GM19043 (cell line): ENCODE data around the gene LINC01488.

Source experiments
- ATAC-seq: cut with Tn5 transposase; IDR thresholded peaks from one replicate; pipeline ENCODE4 v1.9.1; 2021; ENCODE audit warnings: low read depth; ENCODE audit not compliant: unreplicated experiment

LINC01488 gene

GRCh38 chr11:69521457-69521856, 40.0 kb downstream of the LINC01488 start:
- ATAC-seq: no peak

- no peak for ATAC-seq
These were observed 42.0 kb downstream of the LINC01488 start for GRCh38 chr11:69523453-69523852.

- ATAC-seq: no peak
These were observed 42.9 kb downstream of the LINC01488 start for GRCh38 chr11:69524291-69524882.

- ATAC-seq: no peak
These were observed 43.5 kb downstream of the LINC01488 start for GRCh38 chr11:69524991-69525411.

GRCh38 chr11:69525516-69526452, 44.3 kb downstream of the LINC01488 start:
- ATAC-seq: no peak

- no peak for ATAC-seq
These were observed 45.0 kb downstream of the LINC01488 start for GRCh38 chr11:69526453-69526810.

- no peak for ATAC-seq
These were observed 47.5 kb downstream of the LINC01488 start for GRCh38 chr11:69529001-69529400.

GRCh38 chr11:69530278-69531070, 49.0 kb downstream of the LINC01488 start:
- no peak for ATAC-seq

- ATAC-seq: no peak
These were observed 49.7 kb downstream of the LINC01488 start for GRCh38 chr11:69531071-69531716.

GRCh38 chr11:69531717-69532088, 50.2 kb downstream of the LINC01488 start:
- ATAC-seq: no peak

GRCh38 chr11:69533296-69534165, 52.1 kb downstream of the LINC01488 start:
- no peak for ATAC-seq

- ATAC-seq: no peak
These were observed 52.7 kb downstream of the LINC01488 start for GRCh38 chr11:69534166-69534530.

- ATAC-seq: no peak
These were observed 54.4 kb downstream of the LINC01488 start for GRCh38 chr11:69535908-69536307.

- ATAC-seq: no peak
These were observed 54.9 kb downstream of the LINC01488 start for GRCh38 chr11:69536406-69536805.

GRCh38 chr11:69537126-69537525, 55.7 kb downstream of the LINC01488 start:
- no peak for ATAC-seq

- no peak for ATAC-seq
These were observed 56.6 kb downstream of the LINC01488 start for GRCh38 chr11:69537855-69538640.

- ATAC-seq: no peak
These were observed 57.4 kb downstream of the LINC01488 start for GRCh38 chr11:69538854-69539253.

GRCh38 chr11:69539416-69540117, 58.1 kb downstream of the LINC01488 start:
- no peak for ATAC-seq
